Measurements from ENCODE around the gene MRPS15. TPM values are rescaled to one million over a fixed set of nuclear protein-coding genes. Genes with fewer than 3 reads are reported as not detected.

The MRPS15 gene
- total RNA-seq, 1 experiment from 2014 or later, result 98.7 TPM

Other genes with a start within 250 kb of the MRPS15 start
- gene THRAP3, start 239.9 kb downstream of the MRPS15 start, total RNA-seq (2021; ENCODE audit: unreplicated experiment), result 144 TPM
- gene SH3D21, start 158.0 kb downstream of the MRPS15 start, total RNA-seq (2021; ENCODE audit: unreplicated experiment), result 9.3 TPM
- 25.1 TPM for gene EVA1B, start 140.7 kb downstream of the MRPS15 start, total RNA-seq (2021; ENCODE audit: unreplicated experiment)
- 33.9 TPM for gene STK40, start 78.5 kb downstream of the MRPS15 start, total RNA-seq (2021; ENCODE audit: unreplicated experiment)
- 49.5 TPM for gene LSM10, start 66.5 kb downstream of the MRPS15 start, total RNA-seq (2021; ENCODE audit: unreplicated experiment)
- 4.1 TPM for gene OSCP1, start 13.9 kb downstream of the MRPS15 start, total RNA-seq (2021; ENCODE audit: unreplicated experiment)
- 0.32 TPM for gene CSF3R, start 18.5 kb upstream of the MRPS15 start, total RNA-seq (2021; ENCODE audit: unreplicated experiment)

Measured in HCT116 (cell line).